GM21447 (cell line): Measurements from ENCODE around the gene COCH.

ENCODE experiments used
- ATAC-seq: cut with Tn5 transposase; IDR thresholded peaks from one replicate; pipeline ENCODE4 v1.9.1; 2021; ENCODE audit not compliant: unreplicated experiment

COCH gene

GRCh38 chr14:30874120-30874998, at the start of gene COCH:
COCH (plus strand) TSS chr14:30874559; CDS start chr14:30874939, 380 bp downstream.
- ATAC-seq = peak; percentile 68

- ATAC-seq = no peak
Measured at GRCh38 chr14:30826070-30826469, 48.3 kb upstream of the COCH start.

DNA sequence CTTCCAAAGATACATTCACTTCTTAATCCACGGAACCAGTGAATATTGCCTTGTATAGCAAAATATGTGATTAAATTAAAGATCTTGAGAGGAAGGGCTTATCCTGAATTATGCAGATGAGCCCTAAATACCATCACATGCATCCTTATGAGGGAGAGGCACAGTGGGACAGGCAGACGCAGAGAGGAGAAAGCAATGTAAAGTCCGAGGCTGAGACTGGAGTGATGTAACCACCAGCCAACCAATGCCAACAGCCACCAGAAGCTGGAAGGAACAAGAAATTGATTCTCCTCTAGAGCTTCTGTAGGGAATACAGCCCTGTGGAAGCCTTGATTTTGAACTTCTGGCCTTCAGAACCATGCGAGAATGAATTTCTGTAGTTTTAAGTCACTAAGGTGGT, 44.5 kb upstream of the COCH start:
- ATAC-seq = no peak

- ATAC-seq = no peak
Measured at GRCh38 chr14:30834353-30834752, 40.0 kb upstream of the COCH start.

- no peak for ATAC-seq
Measured at GRCh38 chr14:30838351-30838750, 36.0 kb upstream of the COCH start.

GRCh38 chr14:30840086-30840779, 34.1 kb upstream of the COCH start:
- ATAC-seq = no peak

DNA sequence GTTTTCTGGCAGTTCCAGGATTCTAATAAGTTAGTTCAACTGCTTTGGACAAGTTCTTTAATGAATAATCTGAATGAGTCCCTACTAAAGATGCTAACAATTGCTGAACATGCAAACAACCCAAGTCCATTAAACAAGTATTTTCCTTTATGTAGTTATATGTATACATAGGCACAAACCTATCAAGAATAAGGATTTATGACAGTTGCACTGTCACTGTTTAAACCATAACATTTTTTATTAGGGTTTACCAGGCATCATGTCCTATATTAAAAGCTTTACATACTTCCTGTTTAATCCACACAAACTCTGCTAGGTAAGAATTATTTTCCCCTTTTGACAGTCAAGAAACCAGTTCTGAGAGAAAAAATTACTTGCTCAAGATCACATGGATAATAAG, 31.9 kb upstream of the COCH start:
- ATAC-seq = no peak

- no peak for ATAC-seq
Measured at GRCh38 chr14:30848449-30849240, 25.7 kb upstream of the COCH start.

GRCh38 chr14:30849354-30849753, 25.0 kb upstream of the COCH start:
- ATAC-seq = peak; percentile 94

DNA sequence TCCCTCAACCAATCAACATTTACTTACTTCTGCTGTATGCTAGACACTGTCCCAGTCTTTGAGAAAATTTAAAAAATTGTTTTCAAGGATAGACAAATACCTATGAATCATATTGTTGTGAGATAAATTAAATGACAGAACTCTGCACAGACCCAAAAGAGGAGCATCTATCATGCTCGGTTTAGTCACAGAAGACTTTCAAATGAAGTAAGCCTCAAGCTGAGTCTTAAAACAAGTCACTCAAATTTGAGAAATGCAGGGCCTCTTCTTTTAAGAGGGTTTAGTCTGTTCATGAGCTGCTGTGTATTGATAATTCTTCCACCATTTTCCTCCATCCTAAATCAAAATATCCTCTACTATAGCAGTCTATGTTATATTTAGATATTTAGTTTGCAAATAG, 24.4 kb upstream of the COCH start:
- ATAC-seq = no peak

- no peak for ATAC-seq
Measured at GRCh38 chr14:30853946-30854345, 20.4 kb upstream of the COCH start.

- ATAC-seq = peak; percentile 42
Measured at GRCh38 chr14:30854492-30854891, 19.9 kb upstream of the COCH start.

DNA sequence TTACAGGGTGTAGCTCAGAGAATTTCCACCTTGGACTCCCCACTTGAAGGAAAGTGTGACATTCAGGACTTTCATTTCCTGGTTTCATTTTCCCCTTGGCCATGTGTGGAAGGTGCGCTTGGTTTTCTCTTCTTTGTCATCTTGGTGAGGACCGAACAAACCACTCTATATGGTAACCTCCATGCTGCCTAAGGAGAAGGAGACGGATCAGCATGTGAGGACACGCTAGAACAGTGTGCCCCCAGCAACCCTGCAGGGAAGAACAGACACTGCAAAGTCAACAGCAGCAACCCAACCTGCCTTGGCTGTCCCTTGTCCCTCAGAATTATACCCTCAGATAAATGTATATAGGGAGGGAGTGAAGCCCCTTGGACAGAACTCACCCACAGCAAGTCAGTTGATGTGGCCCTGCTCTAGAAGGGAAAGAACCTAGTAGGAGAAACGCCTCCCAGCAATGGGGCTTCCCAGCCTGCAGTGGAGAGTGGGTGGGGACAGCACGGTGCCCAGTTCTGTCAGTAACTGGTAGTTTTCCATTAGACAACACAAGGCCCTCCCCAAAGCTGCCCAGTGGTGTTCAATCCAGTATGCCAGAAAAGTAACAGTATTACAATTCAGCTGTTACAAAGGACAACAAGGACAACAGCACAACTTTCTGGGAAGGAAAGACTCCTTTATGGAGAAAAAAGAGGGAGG, 18.9 kb upstream of the COCH start:
- peak; percentile 68 for ATAC-seq

DNA sequence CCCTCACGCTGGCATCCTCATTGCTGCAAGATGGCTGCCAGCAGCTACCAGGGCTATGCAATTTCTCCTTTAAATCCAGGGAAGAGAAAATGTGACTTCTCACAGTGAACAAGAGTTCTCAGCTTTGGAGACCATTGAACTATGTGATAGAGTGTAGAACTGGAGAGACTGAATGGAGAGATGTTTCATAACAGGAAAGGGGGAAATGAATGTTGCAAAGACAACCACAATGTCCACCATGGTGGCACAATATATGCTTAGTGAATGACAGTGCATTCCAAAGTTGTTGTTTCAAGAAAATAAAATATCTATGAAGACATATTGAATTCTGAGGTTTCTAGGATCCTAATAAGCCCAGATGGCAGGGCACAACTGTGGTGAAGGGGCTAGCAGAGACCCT, 13.2 kb upstream of the COCH start:
- ATAC-seq = no peak

- no peak for ATAC-seq
Measured at GRCh38 chr14:30864934-30865333, 9.4 kb upstream of the COCH start.

- no peak for ATAC-seq
Measured at GRCh38 chr14:30868736-30869135, 5.6 kb upstream of the COCH start.

DNA sequence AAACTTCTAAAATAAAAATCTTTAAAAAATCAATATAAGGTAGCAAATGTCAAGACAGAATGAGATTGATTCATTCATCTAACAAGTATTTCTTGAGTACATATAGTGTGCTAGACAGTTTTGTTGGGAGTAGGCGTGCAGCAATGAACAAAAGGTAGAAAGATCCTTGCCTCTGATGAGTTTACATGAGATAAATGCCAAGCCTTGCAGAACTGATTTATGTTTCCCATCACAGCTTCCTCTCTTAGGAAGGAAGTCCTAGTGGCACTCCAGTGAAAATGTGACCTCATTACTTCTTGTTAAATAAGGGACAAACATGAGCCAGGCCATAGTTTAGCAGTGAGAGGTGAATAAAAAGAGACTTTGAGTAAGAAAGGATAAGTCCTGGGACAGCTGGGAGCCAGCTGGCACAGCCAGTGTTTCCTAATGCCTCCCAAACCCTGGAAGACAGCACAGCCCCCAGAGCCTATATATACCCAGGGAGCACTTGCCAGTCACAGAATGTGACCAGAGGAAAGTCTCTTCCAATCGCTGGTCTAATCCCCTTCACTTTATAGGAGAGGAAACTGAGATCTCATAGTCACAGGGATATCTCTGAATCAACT, 4.7 kb upstream of the COCH start:
- no peak for ATAC-seq

DNA sequence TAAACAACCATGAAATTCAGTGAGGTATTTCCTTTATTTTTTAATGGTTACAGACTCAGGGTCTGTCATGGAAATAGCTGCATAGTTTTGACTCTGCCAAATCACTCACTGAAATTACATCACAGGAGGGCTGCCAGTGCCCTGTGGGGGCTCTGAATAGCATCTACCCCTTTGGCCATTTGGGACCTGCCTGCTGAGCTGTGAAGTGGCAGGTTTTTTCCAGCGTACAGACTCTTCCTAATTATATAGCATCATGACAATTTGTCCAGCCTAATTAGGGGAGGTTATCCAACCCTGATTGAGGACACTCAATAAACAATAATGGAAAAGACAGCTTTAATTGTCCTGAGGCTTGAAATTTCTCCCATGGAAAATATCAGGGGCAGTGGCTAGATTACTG, 1.8 kb upstream of the COCH start:
- ATAC-seq = no peak

- no peak for ATAC-seq
Measured at GRCh38 chr14:30873308-30874119, 845 bp upstream of the COCH start.
